Tibial nerve (tissue), 4 donors: Measurements from ENCODE around the gene MOB1B. TPM values are rescaled to one million over a fixed set of nuclear protein-coding genes. Genes with fewer than 3 reads are reported as not detected.

Experiments
- DNase-seq, 2 donors: peaks; one replicate each; pipeline ENCODE4 v3.0.0-alpha.2; 2019; ENCODE audit warnings: low spot score in 2 of 2
- H3K27ac ChIP-seq, 4 donors: fragments of 200-600 bp; sonication (generic) in 3 of 4; one replicate each; pipeline ENCODE4 v1.5.1; 2017 to 2019; ENCODE audit warnings: mild to moderate bottlenecking in 1 of 4
- H3K27me3 ChIP-seq, 2 donors: fragments of 200-600 bp; sonication (generic) in 1 of 2; one replicate each; pipeline versions ENCODE4 v1.5.1 to v1.6.0; 2017 to 2019
- H3K36me3 ChIP-seq, 3 donors: fragments of 200-600 bp; sonication (generic); one replicate each; pipeline ENCODE4 v1.5.1; 2018 to 2019
- H3K4me1 ChIP-seq, 4 donors: fragments of 200-600 bp; sonication (generic) in 3 of 4; one replicate each; pipeline ENCODE4 v1.5.1; 2017 to 2019
- H3K4me3 ChIP-seq, 4 donors: fragments of 200-600 bp; sonication (generic) in 3 of 4; one replicate each; pipeline ENCODE4 v1.5.1; 2017 to 2019; ENCODE audit warnings: mild to moderate bottlenecking in 1 of 4, moderate library complexity in 1 of 4
- H3K9me3 ChIP-seq, 4 donors: fragments of 200-600 bp; sonication (generic) in 3 of 4; one replicate each; pipeline ENCODE4 v1.5.1; 2017 to 2019
- CTCF ChIP-seq, 5 experiments: fragments of 200-600 bp in 3 of 5; fragments of 450-650 bp in 2 of 5; sonication (generic) in 3 of 5; IDR thresholded peaks; one replicate each; pipeline ENCODE4 v1.5.1; 2016 to 2019; ENCODE audit warnings: antibody characterized with exemption in 5 of 5, mild to moderate bottlenecking in 3 of 5, moderate library complexity in 2 of 5
- EP300 ChIP-seq, 2 donors: sonication (generic); formaldehyde crosslinking; IDR thresholded peaks; one replicate each; pipeline ENCODE4 v1.6.1; 2017; ENCODE audit warnings: antibody characterized with exemption in 2 of 2, mild to moderate bottlenecking in 1 of 2
- POLR2A ChIP-seq, 2 donors: fragments of 450-650 bp; IDR thresholded peaks; one replicate each; pipeline ENCODE4 v1.6.1; 2017; ENCODE audit warnings: antibody characterized with exemption in 2 of 2, mild to moderate bottlenecking in 2 of 2, moderate library complexity in 2 of 2
- WGBS, 2 donors: methylation state at CpG; one replicate each; pipeline ENCODE4 v1.1.5; 2018; 5-methylcytosine and 5-hydroxymethylcytosine counted together
- total RNA-seq, 4 donors: library from RNA; depleted of rRNA; stranded (reverse); fragments of >200 nt; gene quantifications; one replicate each; pipeline ENCODE4 v1.1.0, GENCODE V29; 2016

MOB1B gene
- total RNA-seq, 4 donors from 2014 or later: 12.7 to 23.8 (median 18.2) TPM

GRCh38 chr4:70992391-70992881, 90.3 kb downstream of the MOB1B start:
- TF ChIP-seq EP300 (IDR thresholded peaks at IDR 0.05) (no peak), CTCF (IDR thresholded peaks at IDR 0.05) (no peak)

GRCh38 chr4:70993181-70994068, 91.3 kb downstream of the MOB1B start, which contains the start of gene DCK:
Gene DCK (plus strand): TSS chr4:70993649. CDS start chr4:70993836, 187 bp downstream.
- Histone ChIP-seq H3K4me1 (peaks cover 0 to 43% (median 2%) of the 10 kb centered on the region in 4 donors), H3K27ac (peak within 1 kb of the TSS; percentile 81 to 91 (median 88)), H3K4me3 (peak within 1 kb of the TSS; percentile 48 to 77 (median 64)), H3K9me3 (no peaks in the 10 kb centered on the region), H3K27me3 (no peaks in the 10 kb centered on the region), H3K36me3 (peaks cover 0 to 4% (median 0%) of the 10 kb centered on the region in 3 donors)
- DNase-seq: peak; percentile 75 to 82
- WGBS, 2 donors: 0 to 1% methylated on average over 65 to 67 of the region's 74 CpGs
- TF ChIP-seq EP300 (IDR thresholded peaks at IDR 0.05) (peak in 1 of 2 donors; percentile 87), POLR2A (IDR thresholded peaks at IDR 0.05) (peak; percentile 77 to 85), CTCF (IDR thresholded peaks at IDR 0.05) (peak in 1 of 5 experiments; percentile 12)

More at GRCh38 chr4:70992391-70992881, 90.3 kb downstream of the MOB1B start:
- 70 to 78% methylated on average over 5 of the region's 5 CpGs for WGBS, 2 donors
- Histone ChIP-seq H3K4me1 (peaks cover 0 to 43% (median 2%) of the 10 kb centered on the region in 4 donors), H3K36me3 (no peaks in the 10 kb centered on the region), H3K9me3 (no peaks in the 10 kb centered on the region), H3K4me3 (peak overlapping the region in 3 of 4 donors; percentile 59 to 77 (median 68)), H3K27ac (peak overlapping the region in 2 of 4 donors; percentile 87 to 91), H3K27me3 (no peaks in the 10 kb centered on the region)
- DNase-seq: no peak

- peak overlapping the region; percentile 81 to 91 (median 88) for H3K27ac ChIP-seq
These were observed 91.8 kb downstream of the MOB1B start for GRCh38 chr4:70994069-70994366.

GRCh38 chr4:70994387-70995099, 92.4 kb downstream of the MOB1B start:
- Histone ChIP-seq H3K4me3 (peak overlapping the region; percentile 48 to 77 (median 64)), H3K4me1 (peaks cover 0 to 43% (median 2%) of the 10 kb centered on the region in 4 donors), H3K36me3 (peaks cover 0 to 15% (median 0%) of the 10 kb centered on the region in 3 donors), H3K27ac (peak overlapping the region in 2 of 4 donors; percentile 90 to 91), H3K9me3 (no peaks in the 10 kb centered on the region), H3K27me3 (no peaks in the 10 kb centered on the region)
- TF ChIP-seq CTCF (IDR thresholded peaks at IDR 0.05) (no peak), POLR2A (IDR thresholded peaks at IDR 0.05) (no peak), EP300 (IDR thresholded peaks at IDR 0.05) (no peak)
- DNase-seq: no peak
- WGBS, 2 donors: 73% methylated on average over 10 of the region's 10 CpGs

More at GRCh38 chr4:70994069-70994366, 91.8 kb downstream of the MOB1B start:
- Histone ChIP-seq H3K36me3 (peaks cover 0 to 10% (median 0%) of the 10 kb centered on the region in 3 donors), H3K4me1 (peaks cover 0 to 43% (median 2%) of the 10 kb centered on the region in 4 donors), H3K9me3 (no peaks in the 10 kb centered on the region), H3K27me3 (no peaks in the 10 kb centered on the region), H3K4me3 (peak overlapping the region; percentile 48 to 77 (median 64))
- WGBS, 2 donors: 1 to 3% methylated on average over 11 of the region's 11 CpGs
- TF ChIP-seq POLR2A (IDR thresholded peaks at IDR 0.05): no peak
- no peak for TF ChIP-seq EP300 (IDR thresholded peaks at IDR 0.05)
- TF ChIP-seq CTCF (IDR thresholded peaks at IDR 0.05): no peak
- no peak for DNase-seq
